GM23338 (cell line): ENCODE results near the gene MAMDC2. TPM values are rescaled to one million over a fixed set of nuclear protein-coding genes. Genes with fewer than 3 reads are reported as not detected.

ENCODE experiments used
- ATAC-seq: fragments of 200-7000 bp; cut with Tn5 transposase; 3 replicates; pipeline ENCODE4 v1.9.1; 2020
- DNase-seq: peaks from one replicate; pipeline ENCODE4 v3.0.0-alpha.2; 2015; ENCODE audit warnings: low spot score
- H2AFZ ChIP-seq: fragments of 200-600 bp; sonication (generic); 2 replicates; pipeline ENCODE4 v1.8.0; 2016; ENCODE audit warnings: antibody characterized with exemption, mild to moderate bottlenecking, moderate library complexity
- H3F3A ChIP-seq: fragments of 200-600 bp; sonication (generic); replicated peaks from 2 replicates; pipeline ENCODE4 v1.8.0; 2017; ENCODE audit warnings: antibody characterized with exemption, mixed run types, low read depth
- H3K27ac ChIP-seq: fragments of 200-600 bp; sonication (generic); 2 replicates; pipeline ENCODE4 v1.6.1; 2016; ENCODE audit warnings: low read depth
- H3K27me3 ChIP-seq: fragments of 200-600 bp; sonication (generic); 2 replicates; pipeline ENCODE4 v1.8.0; 2016; ENCODE audit warnings: mild to moderate bottlenecking, mixed run types, moderate library complexity; ENCODE audit not compliant: insufficient read depth
- H3K36me3 ChIP-seq: fragments of 200-600 bp; sonication (generic); 2 replicates; pipeline ENCODE4 v1.8.0; 2016; ENCODE audit warnings: mild to moderate bottlenecking; ENCODE audit not compliant: insufficient read depth
- H3K4me1 ChIP-seq: fragments of 200-600 bp; sonication (generic); 2 replicates; pipeline ENCODE4 v1.8.0; 2016; ENCODE audit warnings: mild to moderate bottlenecking, moderate library complexity; ENCODE audit not compliant: insufficient read depth
- H3K4me2 ChIP-seq: fragments of 200-600 bp; sonication (generic); 2 replicates; pipeline ENCODE4 v1.7.1; 2017; ENCODE audit warnings: mixed run types
- H3K4me3 ChIP-seq: fragments of 200-600 bp; sonication (generic); 2 replicates; pipeline ENCODE4 v1.6.1; 2016; ENCODE audit warnings: mixed run types
- H3K79me2 ChIP-seq: fragments of 200-600 bp; sonication (generic); replicated peaks from 2 replicates; pipeline ENCODE4 v1.8.0; 2017; ENCODE audit warnings: mild to moderate bottlenecking; ENCODE audit not compliant: insufficient read depth
- H3K9me2 ChIP-seq: fragments of 200-600 bp; sonication (generic); 2 replicates; pipeline ENCODE4 v1.8.0; 2017; ENCODE audit not compliant: insufficient read depth
- H4K20me1 ChIP-seq: fragments of 200-600 bp; sonication (generic); replicated peaks from 2 replicates; pipeline ENCODE4 v1.8.0; 2017; ENCODE audit warnings: mild to moderate bottlenecking; ENCODE audit not compliant: insufficient read depth
- H3K27ac Mint-ChIP-seq: 2 replicates; pipeline ENCODE4 v1.8.0; 2020; ENCODE audit warnings: inconsistent platforms, mild to moderate bottlenecking, moderate library complexity, mixed read lengths
- H3K27me3 Mint-ChIP-seq: 3 replicates; pipeline ENCODE4 v1.8.0; 2022; ENCODE audit warnings: low read depth, mild to moderate bottlenecking, moderate library complexity, mixed read lengths, inconsistent platforms; ENCODE audit not compliant: insufficient read depth, poor library complexity
- H3K36me3 Mint-ChIP-seq: 3 replicates; pipeline ENCODE4 v1.8.0; 2021; ENCODE audit warnings: low read depth, mild to moderate bottlenecking, inconsistent platforms, moderate library complexity, mixed read lengths
- H3K4me1 Mint-ChIP-seq: 3 replicates; pipeline ENCODE4 v1.8.0; 2020; ENCODE audit warnings: mild to moderate bottlenecking, inconsistent platforms, mixed read lengths
- H3K4me3 Mint-ChIP-seq: 3 replicates; pipeline ENCODE4 v1.8.0; 2021; ENCODE audit warnings: moderate library complexity, mild to moderate bottlenecking, inconsistent platforms, mixed read lengths
- H3K9me3 Mint-ChIP-seq: 3 replicates; pipeline ENCODE4 v1.8.0; 2020; ENCODE audit warnings: moderate library complexity, mild to moderate bottlenecking, inconsistent platforms, mixed read lengths
- CREB1 ChIP-seq: fragments of 250-450 bp; sonication (Bioruptor Pico); IDR thresholded peaks from 2 replicates; pipeline ENCODE4 v1.5.0; 2020; ENCODE audit warnings: low read depth, mild to moderate bottlenecking, moderate library complexity
- EZH2 ChIP-seq: fragments of 200-600 bp; sonication (generic); IDR thresholded peaks from one replicate; pipeline ENCODE4 v1.8.0; 2017; ENCODE audit warnings: antibody characterized with exemption, mild to moderate bottlenecking, low read depth; ENCODE audit not compliant: unreplicated experiment
- EZH2phosphoT487 ChIP-seq: fragments of 200-600 bp; sonication (generic); IDR thresholded peaks from one replicate; pipeline ENCODE4 v1.8.1; 2018; ENCODE audit warnings: antibody characterized with exemption; ENCODE audit not compliant: unreplicated experiment
- JUNB ChIP-seq: IDR thresholded peaks from one replicate; pipeline ENCODE4 v1.6.1; 2016; ENCODE audit warnings: antibody characterized with exemption; ENCODE audit not compliant: unreplicated experiment
- NANOG ChIP-seq: IDR thresholded peaks from 2 replicates; pipeline ENCODE4 v1.6.1; 2016; ENCODE audit warnings: antibody characterized with exemption, borderline replicate concordance
- POLR2AphosphoS5 ChIP-seq: IDR thresholded peaks from 2 replicates; pipeline ENCODE4 v1.6.1; 2016; ENCODE audit warnings: antibody characterized with exemption, low read depth
- ZNF114 ChIP-seq: fragments of 250-450 bp; sonication (Bioruptor Pico); IDR thresholded peaks from 2 replicates; pipeline ENCODE4 v1.5.0; 2020; ENCODE audit warnings: mild to moderate bottlenecking, moderate library complexity
- ZNF331 ChIP-seq: fragments of 250-450 bp; sonication (Bioruptor Pico); IDR thresholded peaks from 2 replicates; pipeline ENCODE4 v1.5.0; 2020; ENCODE audit warnings: low read depth, mild to moderate bottlenecking, moderate library complexity
- polyA plus RNA-seq: library from polyadenylated mRNA; unstranded; fragments of >200 nt; fragmentation: Nextera tagmentation; extraction: Ambion mirVana; gene quantifications from 2 replicates; pipeline ENCODE4 v1.2.1, GENCODE V29; 2016
- total RNA-seq: library from RNA; depleted of rRNA; stranded (reverse); fragments of >200 nt; shearing (Covaris generic); gene quantifications from 2 replicates; pipeline ENCODE4 v1.2.3, GENCODE V29; 2014
- TF ChIP-seq, protein P1 (sequence below): IDR thresholded peaks from 2 replicates; pipeline ENCODE4 v1.6.1; 2016; ENCODE audit warnings: antibody characterized with exemption
- TF ChIP-seq, protein P2 (sequence below): IDR thresholded peaks from one replicate; pipeline ENCODE4 v1.6.1; 2018; ENCODE audit warnings: antibody characterized with exemption; ENCODE audit not compliant: unreplicated experiment
- TF ChIP-seq, protein P3 (sequence below): fragments of 250-450 bp; sonication (Bioruptor Pico); IDR thresholded peaks from 2 replicates; pipeline ENCODE4 v1.5.0; 2020; ENCODE audit warnings: mild to moderate bottlenecking, moderate library complexity

MAMDC2 gene
- total and polyA plus RNA-seq, 2 experiments from 2014 or later: 7.7 to 19.6 TPM

DNA sequence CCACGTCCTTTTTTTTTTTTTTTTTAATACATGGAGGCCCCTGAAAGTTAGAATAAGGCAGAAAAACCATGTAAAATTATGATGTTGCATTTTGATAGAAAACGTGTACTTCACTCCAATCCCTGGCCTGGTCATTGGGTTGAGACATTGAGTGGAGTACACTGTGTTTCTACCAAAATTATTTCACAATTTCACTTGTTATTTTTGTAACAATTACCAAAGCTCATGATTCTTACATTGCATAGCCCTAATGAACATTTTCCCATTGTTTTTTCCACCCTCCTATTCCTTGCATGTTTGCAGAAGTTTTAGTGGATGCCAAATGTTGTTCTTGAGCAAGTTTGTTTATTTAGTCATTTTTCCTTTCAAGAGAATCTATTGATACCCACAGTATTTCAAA, 21.9 kb downstream of the MAMDC2 start:
- Mint-ChIP-seq H3K27ac (no peak overlapping the region), H3K9me3 (no peaks in the 10 kb centered on the region), H3K36me3 (no peaks in the 10 kb centered on the region; the same call in 2 of the 3 replicates), H3K4me1 (peaks cover 15% of the 10 kb centered on the region), H3K27me3 (peaks cover 5% of the 10 kb centered on the region), H3K4me3 (no peak overlapping the region)
- no peaks in the 10 kb centered on the region for H3K36me3 ChIP-seq
- no peak overlapping the region for H3K27ac ChIP-seq
- no peak overlapping the region for H3K4me3 ChIP-seq
- peaks cover 16% of the 10 kb centered on the region for H3K4me1 ChIP-seq
- no peaks in the 10 kb centered on the region for H3K9me2 ChIP-seq
- no peaks in the 10 kb centered on the region for H4K20me1 ChIP-seq
- TF ChIP-seq NANOG (no peak), ZNF114 (CRISPR knock-in tag) (no peak), JUNB (no peak), POLR2AphosphoS5 (no peak), CREB1 (no peak), ZNF331 (CRISPR knock-in tag) (no peak), EZH2phosphoT487 (no peak)
- TF ChIP-seq, protein P1, sequence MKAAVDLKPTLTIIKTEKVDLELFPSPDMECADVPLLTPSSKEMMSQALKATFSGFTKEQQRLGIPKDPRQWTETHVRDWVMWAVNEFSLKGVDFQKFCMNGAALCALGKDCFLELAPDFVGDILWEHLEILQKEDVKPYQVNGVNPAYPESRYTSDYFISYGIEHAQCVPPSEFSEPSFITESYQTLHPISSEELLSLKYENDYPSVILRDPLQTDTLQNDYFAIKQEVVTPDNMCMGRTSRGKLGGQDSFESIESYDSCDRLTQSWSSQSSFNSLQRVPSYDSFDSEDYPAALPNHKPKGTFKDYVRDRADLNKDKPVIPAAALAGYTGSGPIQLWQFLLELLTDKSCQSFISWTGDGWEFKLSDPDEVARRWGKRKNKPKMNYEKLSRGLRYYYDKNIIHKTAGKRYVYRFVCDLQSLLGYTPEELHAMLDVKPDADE: no peak
- TF ChIP-seq, protein P2, sequence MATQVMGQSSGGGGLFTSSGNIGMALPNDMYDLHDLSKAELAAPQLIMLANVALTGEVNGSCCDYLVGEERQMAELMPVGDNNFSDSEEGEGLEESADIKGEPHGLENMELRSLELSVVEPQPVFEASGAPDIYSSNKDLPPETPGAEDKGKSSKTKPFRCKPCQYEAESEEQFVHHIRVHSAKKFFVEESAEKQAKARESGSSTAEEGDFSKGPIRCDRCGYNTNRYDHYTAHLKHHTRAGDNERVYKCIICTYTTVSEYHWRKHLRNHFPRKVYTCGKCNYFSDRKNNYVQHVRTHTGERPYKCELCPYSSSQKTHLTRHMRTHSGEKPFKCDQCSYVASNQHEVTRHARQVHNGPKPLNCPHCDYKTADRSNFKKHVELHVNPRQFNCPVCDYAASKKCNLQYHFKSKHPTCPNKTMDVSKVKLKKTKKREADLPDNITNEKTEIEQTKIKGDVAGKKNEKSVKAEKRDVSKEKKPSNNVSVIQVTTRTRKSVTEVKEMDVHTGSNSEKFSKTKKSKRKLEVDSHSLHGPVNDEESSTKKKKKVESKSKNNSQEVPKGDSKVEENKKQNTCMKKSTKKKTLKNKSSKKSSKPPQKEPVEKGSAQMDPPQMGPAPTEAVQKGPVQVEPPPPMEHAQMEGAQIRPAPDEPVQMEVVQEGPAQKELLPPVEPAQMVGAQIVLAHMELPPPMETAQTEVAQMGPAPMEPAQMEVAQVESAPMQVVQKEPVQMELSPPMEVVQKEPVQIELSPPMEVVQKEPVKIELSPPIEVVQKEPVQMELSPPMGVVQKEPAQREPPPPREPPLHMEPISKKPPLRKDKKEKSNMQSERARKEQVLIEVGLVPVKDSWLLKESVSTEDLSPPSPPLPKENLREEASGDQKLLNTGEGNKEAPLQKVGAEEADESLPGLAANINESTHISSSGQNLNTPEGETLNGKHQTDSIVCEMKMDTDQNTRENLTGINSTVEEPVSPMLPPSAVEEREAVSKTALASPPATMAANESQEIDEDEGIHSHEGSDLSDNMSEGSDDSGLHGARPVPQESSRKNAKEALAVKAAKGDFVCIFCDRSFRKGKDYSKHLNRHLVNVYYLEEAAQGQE: no peak
- DNase-seq: no peak
- no peaks in the 10 kb centered on the region; the same call in 1 of the 2 replicates for H3K79me2 ChIP-seq
- H2AFZ ChIP-seq: no peak overlapping the region
- no peaks in the 10 kb centered on the region for H3K27me3 ChIP-seq
- ATAC-seq: no peak
- no peak overlapping the region for H3K4me2 ChIP-seq
- H3F3A ChIP-seq: no peaks in the 10 kb centered on the region

DNA sequence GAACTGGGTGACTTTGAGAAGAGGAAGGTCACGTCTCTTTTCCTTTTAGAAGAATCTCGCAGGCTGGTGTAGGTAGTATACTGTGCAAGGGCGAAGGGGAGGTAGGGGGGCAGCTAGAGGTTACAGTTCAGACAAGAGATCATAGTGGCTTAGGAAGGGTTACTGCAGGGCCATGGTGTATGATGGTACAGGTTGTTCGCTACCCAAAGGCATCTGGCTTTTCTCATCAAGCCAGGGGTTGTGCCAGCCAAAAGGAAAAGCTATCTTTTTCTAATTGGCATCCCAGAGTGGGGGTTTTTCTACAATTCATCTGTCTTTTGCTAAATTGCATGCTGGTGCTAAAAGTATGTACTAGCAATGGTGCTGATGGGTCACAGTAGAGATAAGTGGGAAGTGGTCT, 22.8 kb downstream of the MAMDC2 start:
- Histone ChIP-seq H3K27ac (no peak overlapping the region), H2AFZ (no peak overlapping the region), H3F3A (no peaks in the 10 kb centered on the region), H4K20me1 (no peaks in the 10 kb centered on the region), H3K4me3 (no peak overlapping the region), H3K36me3 (no peaks in the 10 kb centered on the region), H3K79me2 (no peaks in the 10 kb centered on the region; the same call in 1 of the 2 replicates), H3K27me3 (no peaks in the 10 kb centered on the region), H3K4me2 (no peak overlapping the region), H3K9me2 (no peaks in the 10 kb centered on the region), H3K4me1 (peaks cover 9% of the 10 kb centered on the region)
- peaks cover 5% of the 10 kb centered on the region for H3K27me3 Mint-ChIP-seq
- H3K4me1 Mint-ChIP-seq: peaks cover 6% of the 10 kb centered on the region
- H3K9me3 Mint-ChIP-seq: no peaks in the 10 kb centered on the region
- ATAC-seq (no peak), DNase-seq (no peak)
- no peak overlapping the region for H3K4me3 Mint-ChIP-seq
- no peaks in the 10 kb centered on the region; the same call in 2 of the 3 replicates for H3K36me3 Mint-ChIP-seq
- no peak overlapping the region for H3K27ac Mint-ChIP-seq
- TF ChIP-seq, protein P3, sequence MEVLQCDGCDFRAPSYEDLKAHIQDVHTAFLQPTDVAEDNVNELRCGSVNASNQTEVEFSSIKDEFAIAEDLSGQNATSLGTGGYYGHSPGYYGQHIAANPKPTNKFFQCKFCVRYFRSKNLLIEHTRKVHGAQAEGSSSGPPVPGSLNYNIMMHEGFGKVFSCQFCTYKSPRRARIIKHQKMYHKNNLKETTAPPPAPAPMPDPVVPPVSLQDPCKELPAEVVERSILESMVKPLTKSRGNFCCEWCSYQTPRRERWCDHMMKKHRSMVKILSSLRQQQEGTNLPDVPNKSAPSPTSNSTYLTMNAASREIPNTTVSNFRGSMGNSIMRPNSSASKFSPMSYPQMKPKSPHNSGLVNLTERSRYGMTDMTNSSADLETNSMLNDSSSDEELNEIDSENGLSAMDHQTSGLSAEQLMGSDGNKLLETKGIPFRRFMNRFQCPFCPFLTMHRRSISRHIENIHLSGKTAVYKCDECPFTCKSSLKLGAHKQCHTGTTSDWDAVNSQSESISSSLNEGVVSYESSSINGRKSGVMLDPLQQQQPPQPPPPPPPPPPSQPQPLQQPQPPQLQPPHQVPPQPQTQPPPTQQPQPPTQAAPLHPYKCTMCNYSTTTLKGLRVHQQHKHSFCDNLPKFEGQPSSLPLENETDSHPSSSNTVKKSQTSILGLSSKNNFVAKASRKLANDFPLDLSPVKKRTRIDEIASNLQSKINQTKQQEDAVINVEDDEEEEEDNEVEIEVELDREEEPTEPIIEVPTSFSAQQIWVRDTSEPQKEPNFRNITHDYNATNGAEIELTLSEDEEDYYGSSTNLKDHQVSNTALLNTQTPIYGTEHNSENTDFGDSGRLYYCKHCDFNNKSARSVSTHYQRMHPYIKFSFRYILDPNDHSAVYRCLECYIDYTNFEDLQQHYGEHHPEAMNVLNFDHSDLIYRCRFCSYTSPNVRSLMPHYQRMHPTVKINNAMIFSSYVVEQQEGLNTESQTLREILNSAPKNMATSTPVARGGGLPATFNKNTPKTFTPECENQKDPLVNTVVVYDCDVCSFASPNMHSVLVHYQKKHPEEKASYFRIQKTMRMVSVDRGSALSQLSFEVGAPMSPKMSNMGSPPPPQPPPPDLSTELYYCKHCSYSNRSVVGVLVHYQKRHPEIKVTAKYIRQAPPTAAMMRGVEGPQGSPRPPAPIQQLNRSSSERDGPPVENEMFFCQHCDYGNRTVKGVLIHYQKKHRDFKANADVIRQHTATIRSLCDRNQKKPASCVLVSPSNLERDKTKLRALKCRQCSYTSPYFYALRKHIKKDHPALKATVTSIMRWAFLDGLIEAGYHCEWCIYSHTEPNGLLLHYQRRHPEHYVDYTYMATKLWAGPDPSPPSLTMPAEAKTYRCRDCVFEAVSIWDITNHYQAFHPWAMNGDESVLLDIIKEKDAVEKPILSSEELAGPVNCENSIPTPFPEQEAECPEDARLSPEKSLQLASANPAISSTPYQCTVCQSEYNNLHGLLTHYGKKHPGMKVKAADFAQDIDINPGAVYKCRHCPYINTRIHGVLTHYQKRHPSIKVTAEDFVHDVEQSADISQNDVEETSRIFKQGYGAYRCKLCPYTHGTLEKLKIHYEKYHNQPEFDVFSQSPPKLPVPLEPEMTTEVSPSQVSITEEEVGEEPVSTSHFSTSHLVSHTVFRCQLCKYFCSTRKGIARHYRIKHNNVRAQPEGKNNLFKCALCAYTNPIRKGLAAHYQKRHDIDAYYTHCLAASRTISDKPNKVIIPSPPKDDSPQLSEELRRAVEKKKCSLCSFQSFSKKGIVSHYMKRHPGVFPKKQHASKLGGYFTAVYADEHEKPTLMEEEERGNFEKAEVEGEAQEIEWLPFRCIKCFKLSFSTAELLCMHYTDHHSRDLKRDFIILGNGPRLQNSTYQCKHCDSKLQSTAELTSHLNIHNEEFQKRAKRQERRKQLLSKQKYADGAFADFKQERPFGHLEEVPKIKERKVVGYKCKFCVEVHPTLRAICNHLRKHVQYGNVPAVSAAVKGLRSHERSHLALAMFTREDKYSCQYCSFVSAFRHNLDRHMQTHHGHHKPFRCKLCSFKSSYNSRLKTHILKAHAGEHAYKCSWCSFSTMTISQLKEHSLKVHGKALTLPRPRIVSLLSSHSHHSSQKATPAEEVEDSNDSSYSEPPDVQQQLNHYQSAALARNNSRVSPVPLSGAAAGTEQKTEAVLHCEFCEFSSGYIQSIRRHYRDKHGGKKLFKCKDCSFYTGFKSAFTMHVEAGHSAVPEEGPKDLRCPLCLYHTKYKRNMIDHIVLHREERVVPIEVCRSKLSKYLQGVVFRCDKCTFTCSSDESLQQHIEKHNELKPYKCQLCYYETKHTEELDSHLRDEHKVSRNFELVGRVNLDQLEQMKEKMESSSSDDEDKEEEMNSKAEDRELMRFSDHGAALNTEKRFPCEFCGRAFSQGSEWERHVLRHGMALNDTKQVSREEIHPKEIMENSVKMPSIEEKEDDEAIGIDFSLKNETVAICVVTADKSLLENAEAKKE (CRISPR knock-in tag): no peak
- no peak for TF ChIP-seq ZNF331 (CRISPR knock-in tag)
- no peak for TF ChIP-seq ZNF114 (CRISPR knock-in tag)
- TF ChIP-seq JUNB: no peak
- no peak for TF ChIP-seq EZH2
